MM.1S (cell line): ENCODE measurements around the gene SPIRE1.

Experiments
- CTCF ChIP-seq: fragments of 300-600 bp; sonication (generic); IDR thresholded peaks from 2 replicates; pipeline ENCODE4 v1.5.1; 2016; ENCODE audit warnings: antibody characterized with exemption, low read length, mixed read lengths
- EZH2 ChIP-seq: fragments of 300-600 bp; sonication (generic); optimal IDR thresholded peaks from 2 replicates; pipeline ENCODE3; 2017; ENCODE audit warnings: low read depth, mild to moderate bottlenecking, antibody characterized with exemption, low read length, mixed read lengths

- no peak for TF ChIP-seq CTCF
- TF ChIP-seq EZH2, result no peak
Measured at GRCh38 chr18:12532661-12533060, 125.2 kb downstream of the SPIRE1 start.
